Left lobe of liver (tissue), 2 donors: ENCODE results near the gene ABCG1. TPM values are rescaled to one million over a fixed set of nuclear protein-coding genes. Genes with fewer than 3 reads are reported as not detected.

Experiments used
- ATAC-seq: fragments of 200-7000 bp; cut with Tn5 transposase; one replicate; pipeline ENCODE4 v1.9.1; 2020; ENCODE audit warnings: mild to moderate bottlenecking, moderate library complexity
- DNase-seq: peaks from one replicate; pipeline ENCODE4 v3.0.0-alpha.2; 2020; ENCODE audit warnings: low spot score
- total RNA-seq: library from RNA; stranded (reverse); gene quantifications from one replicate; pipeline ENCODE4 v1.2.1, GENCODE V29; 2021
- donor health status: DM: no; HTN: no; CAD: no; lungs with moderate emphysema.
- donor health status: DM: no; HTN: yes; CAD: no.

The ABCG1 gene
- total RNA-seq, 1 donor from 2014 or later = 4.7 TPM

- no peak for DNase-seq
- no peak for ATAC-seq
These were observed 83.2 kb downstream of the ABCG1 start for GRCh38 chr21:42302076-42302650.

GRCh38 chr21:42302794-42303193, 83.9 kb downstream of the ABCG1 start:
- ATAC-seq = no peak
- no peak for DNase-seq

DNA sequence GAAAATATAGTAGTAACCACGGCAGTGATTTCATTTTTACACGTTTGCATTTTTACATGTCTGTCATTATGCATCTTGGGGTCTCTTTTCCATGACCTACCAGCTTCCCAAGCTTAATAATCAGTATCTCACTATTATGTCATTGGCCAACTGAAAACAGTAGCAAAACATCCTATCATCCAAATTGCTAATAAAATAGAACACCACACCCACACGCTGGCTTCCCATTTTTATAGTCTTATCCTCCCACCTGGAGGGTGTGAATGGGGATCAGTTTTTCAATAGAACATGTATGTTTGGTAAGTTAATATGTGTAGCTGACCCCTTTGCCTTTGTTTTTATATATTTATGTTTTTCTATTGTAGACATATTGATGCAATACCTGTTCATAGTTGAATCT, 84.5 kb downstream of the ABCG1 start:
- DNase-seq = no peak
- no peak for ATAC-seq

DNA sequence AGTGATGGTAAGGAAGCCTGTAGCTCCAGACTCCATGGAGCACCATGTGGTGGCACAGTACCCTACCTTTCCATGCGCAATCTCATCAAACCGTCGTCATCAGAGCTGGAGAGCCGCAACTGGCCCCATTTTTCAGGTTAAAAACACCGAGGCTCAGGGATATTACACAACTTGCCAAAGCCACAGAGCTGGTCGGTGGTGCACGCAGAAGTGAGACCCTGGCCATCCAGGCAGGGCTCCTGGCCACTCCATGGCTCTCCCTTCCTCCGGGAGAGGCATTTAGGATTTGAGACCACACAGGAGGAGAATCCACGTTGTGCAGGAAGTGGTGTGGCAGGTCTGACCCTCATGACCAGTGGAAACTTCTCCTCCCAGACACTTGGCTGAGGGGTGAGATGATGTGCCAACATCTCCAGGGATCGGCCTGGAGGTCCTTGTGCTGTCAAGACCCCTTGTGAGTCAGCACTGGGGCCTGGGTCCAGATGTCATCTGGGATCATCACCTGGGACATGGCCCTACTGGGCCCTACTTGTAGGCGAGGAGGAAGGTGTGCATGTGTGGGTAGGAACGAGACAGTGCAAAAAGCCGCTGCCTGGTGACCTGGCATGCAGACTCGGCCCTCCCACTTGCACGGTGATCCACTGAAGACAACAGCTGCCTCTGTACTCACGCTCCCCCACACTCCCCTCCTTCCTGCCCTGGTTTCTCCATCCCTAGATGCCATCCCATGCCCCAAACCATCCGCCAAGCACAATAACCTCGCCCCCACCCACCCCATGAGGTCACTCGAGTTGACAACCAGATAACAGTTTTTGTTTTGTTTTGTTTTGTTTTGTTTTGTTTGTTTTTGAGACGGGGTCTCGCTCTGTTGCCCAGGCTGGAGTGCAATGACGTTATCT, 85.9 kb downstream of the ABCG1 start:
- DNase-seq = no peak
- no peak for ATAC-seq

DNA sequence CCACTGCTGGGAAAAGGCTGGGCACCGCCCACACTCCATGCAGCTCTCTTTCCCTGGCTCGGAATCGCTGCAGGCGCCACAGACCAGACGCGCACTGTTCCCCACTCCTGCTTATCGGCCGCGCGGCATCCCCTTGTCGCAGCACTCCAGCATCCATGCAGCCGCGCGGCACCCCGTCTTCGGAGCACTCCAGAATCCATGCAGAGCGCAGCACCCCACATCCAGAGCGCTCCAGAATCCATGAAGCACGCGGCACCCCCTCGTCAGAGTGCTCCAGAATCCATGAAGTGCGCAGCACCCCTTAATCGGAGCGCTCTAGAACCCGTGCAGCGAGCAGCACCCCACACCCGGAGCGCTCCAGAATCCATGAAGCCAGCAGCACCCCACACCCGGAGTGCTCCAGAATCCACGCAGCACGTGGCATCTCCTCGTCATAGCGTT, 86.8 kb downstream of the ABCG1 start:
- ATAC-seq = no peak
- no peak for DNase-seq

DNA sequence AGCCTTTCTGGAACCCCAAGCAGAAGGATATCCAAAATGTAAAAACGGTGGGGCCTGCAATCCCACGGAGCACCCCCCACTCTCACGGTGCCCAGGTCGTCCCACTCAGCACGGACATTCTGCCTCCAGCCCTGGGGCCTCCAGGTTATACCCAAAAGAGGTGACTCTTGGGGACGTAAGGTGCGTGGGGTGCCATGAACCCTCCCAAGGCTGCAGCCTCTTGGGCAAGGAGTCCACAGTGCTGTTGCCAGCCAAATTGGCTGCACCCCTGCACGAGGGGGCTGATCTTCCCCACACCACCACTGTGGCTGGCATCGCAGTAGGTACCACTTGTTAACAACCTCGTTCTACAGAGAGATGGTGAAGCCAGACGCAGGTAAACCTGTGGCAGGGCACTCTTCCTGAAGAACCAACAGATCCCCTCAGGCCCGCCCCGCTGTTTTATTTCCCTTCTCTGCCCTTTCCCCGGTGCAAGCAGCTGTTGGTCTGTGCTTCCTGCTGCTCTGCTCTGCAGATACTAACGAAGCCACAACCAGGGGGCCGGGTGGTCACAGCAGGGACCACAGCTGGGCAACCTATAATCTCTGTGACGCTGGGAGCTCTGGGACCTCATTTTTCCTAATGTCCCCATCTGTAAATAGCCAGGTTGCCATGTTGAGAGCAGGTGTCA, 87.6 kb downstream of the ABCG1 start:
- ATAC-seq (no peak), DNase-seq (no peak)

GRCh38 chr21:42307106-42307505, 88.2 kb downstream of the ABCG1 start:
- ATAC-seq (no peak), DNase-seq (no peak)

- DNase-seq = no peak
- no peak for ATAC-seq
These were observed 89.4 kb downstream of the ABCG1 start for GRCh38 chr21:42308161-42308913.

DNA sequence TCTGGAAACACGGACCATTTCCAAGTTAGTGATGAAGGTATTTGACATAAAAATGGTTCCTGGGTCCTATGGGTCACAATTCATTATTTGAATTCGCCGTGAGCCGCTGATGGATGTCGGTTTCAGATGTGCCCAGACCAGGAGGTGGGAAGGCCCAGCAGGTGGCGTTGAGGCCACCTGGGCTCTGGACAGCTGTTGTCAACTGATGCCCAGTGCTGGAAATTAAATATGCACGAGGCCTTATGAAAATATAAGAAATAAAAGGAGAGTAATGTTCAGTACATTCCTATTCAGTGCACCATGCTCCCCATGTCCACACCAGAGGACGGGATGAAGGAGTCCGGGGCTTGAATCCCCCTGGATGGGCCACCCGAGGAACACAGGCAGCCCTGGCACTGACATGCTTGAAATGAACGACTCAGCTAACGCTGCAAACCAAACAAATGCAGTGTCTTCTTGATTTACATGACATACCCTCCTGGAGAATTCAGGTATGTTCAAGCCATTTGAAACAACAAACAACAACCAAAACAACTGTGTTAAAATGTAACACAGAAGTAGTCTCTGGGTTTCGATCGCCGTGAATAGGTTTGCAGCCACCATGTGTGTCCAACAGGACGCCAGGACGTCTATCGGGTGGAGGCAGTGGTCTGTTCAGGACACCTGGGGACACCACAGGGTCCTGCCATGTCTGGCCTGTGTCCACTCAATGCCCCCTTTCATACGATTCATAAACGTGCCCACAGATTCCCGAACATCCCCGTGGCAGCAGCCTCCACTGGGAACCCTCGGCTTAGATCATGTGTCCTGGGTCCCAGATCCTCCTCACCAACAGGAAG, 90.2 kb downstream of the ABCG1 start:
- DNase-seq (no peak), ATAC-seq (no peak)

GRCh38 chr21:42309753-42310213, 90.8 kb downstream of the ABCG1 start:
- DNase-seq = no peak
- peak; percentile 68 for ATAC-seq

- ATAC-seq = no peak
- no peak for DNase-seq
These were observed 91.6 kb downstream of the ABCG1 start for GRCh38 chr21:42310411-42311001.

GRCh38 chr21:42311160-42311559, 92.2 kb downstream of the ABCG1 start:
- ATAC-seq (no peak), DNase-seq (no peak)

- no peak for ATAC-seq
- no peak for DNase-seq
These were observed 93.1 kb downstream of the ABCG1 start for GRCh38 chr21:42311816-42312625.

DNA sequence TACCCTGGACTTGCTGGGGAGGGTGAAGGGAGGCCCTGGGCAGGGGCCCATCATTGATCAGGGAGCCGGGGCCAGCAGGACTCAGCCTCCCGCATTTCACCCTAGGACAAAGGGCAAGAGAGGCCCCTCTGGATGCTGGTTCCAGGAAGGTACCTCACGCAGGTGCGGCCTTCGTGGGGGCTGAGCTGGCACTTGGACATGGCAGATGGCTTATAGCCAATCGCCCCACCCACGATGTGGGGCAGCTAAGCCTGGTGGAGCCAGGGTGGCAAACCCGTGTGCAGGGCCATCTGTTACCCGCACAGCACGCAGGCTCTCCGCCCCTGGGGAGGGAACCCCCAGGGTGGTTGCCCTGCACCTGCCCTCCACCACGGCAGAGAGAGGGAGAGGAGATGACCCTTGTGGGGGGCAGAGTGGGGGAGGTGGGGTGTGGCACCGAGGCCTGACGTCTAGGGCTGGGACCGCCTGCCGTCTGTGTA, 93.7 kb downstream of the ABCG1 start:
- DNase-seq (no peak), ATAC-seq (no peak)

GRCh38 chr21:42313501-42313969, 94.6 kb downstream of the ABCG1 start:
- DNase-seq (no peak), ATAC-seq (peak; percentile 31)

GRCh38 chr21:42314616-42315295, 95.8 kb downstream of the ABCG1 start:
- DNase-seq = no peak
- ATAC-seq = no peak

- DNase-seq = no peak
- ATAC-seq = peak; percentile 26
These were observed 96.5 kb downstream of the ABCG1 start, which contains the start of gene TFF3 for GRCh38 chr21:42315296-42315891. Gene TFF3 (minus strand): TSS chr21:42315409. CDS start chr21:42315374, 35 bp downstream.
